ENCODE data around the gene TUBA3E. TPM values are rescaled to one million over a fixed set of nuclear protein-coding genes. Genes with fewer than 3 reads are reported as not detected.

TUBA3E gene
- total RNA-seq = not detected

GRCh38 chr2:130198343-130198742 lies at the start of gene TUBA3E:
Gene TUBA3E (minus strand): TSS chr2:130198439. CDS start chr2:130198360, 79 bp downstream.

GRCh38 chr2:130181880-130182682 lies 16.2 kb downstream of the TUBA3E start, which contains the start of gene MZT2B:
Gene MZT2B (plus strand): TSS chr2:130182262. CDS start chr2:130182283, 21 bp downstream.

GRCh38 chr2:130181325-130181879 lies 16.8 kb downstream of the TUBA3E start, which contains the start of gene SMPD4:
Gene SMPD4 (minus strand): TSS chr2:130181602. CDS start chr2:130176592, 5,010 bp downstream.

GRCh38 chr2:130145006-130145414 lies 53.2 kb downstream of the TUBA3E start, which contains the start of gene CCDC74B:
Gene CCDC74B (minus strand): TSS chr2:130145112. CDS start chr2:130144996, 116 bp downstream.

Other genes starting within 250 kb of the TUBA3E start
- gene RAB6C, start 218.8 kb downstream of the TUBA3E start, total RNA-seq = 2.5 TPM
- 0.23 TPM for gene POTEF, start 69.2 kb downstream of the TUBA3E start, total RNA-seq
- gene CCDC74B, start 53.3 kb downstream of the TUBA3E start, total RNA-seq = 9.2 TPM
- gene SMPD4, start 16.8 kb downstream of the TUBA3E start, total RNA-seq = 14.1 TPM
- gene MZT2B, start 16.2 kb downstream of the TUBA3E start, total RNA-seq = 85.1 TPM
- 40.1 TPM for gene IMP4, start 144.5 kb upstream of the TUBA3E start, total RNA-seq
- gene PTPN18, start 157.6 kb upstream of the TUBA3E start, total RNA-seq = 19.6 TPM

Measured in diencephalon (tissue), 1 donor.